GM18907 (cell line): ENCODE results near the gene ADCY9.
"Not testable (repeated sequence)": the region's sequence is repeated elsewhere in the genome, so short reads cannot be mapped to it uniquely, and the experiment has no call there.

Source experiments
- ATAC-seq: cut with Tn5 transposase; IDR thresholded peaks from one replicate; pipeline ENCODE4 v1.9.1; 2021; ENCODE audit warnings: mild to moderate bottlenecking, moderate library complexity; ENCODE audit not compliant: unreplicated experiment

ADCY9 gene

GRCh38 chr16:3983081-3983520 is 133.1 kb downstream of the ADCY9 start:
- ATAC-seq, result no peak

- no peak for ATAC-seq
Measured at GRCh38 chr16:3982216-3982615, 134.0 kb downstream of the ADCY9 start.

GRCh38 chr16:3980253-3981111 is 135.8 kb downstream of the ADCY9 start:
- no peak for ATAC-seq

- ATAC-seq, result no peak
Measured at GRCh38 chr16:3979518-3979917, 136.7 kb downstream of the ADCY9 start.

GRCh38 chr16:3979070-3979469 is 137.2 kb downstream of the ADCY9 start:
- ATAC-seq, result no peak

GRCh38 chr16:3977376-3977775 is 138.9 kb downstream of the ADCY9 start:
- ATAC-seq, result no peak

GRCh38 chr16:3974751-3975150 is 141.5 kb downstream of the ADCY9 start:
- ATAC-seq, result no peak

- ATAC-seq, result no peak
Measured at GRCh38 chr16:3971706-3972105, 144.5 kb downstream of the ADCY9 start.

- ATAC-seq, result no peak
Measured at GRCh38 chr16:3971261-3971660, 145.0 kb downstream of the ADCY9 start.

GRCh38 chr16:3968551-3968950 is 147.7 kb downstream of the ADCY9 start:
- ATAC-seq, result no peak

GRCh38 chr16:3966681-3967080 is 149.6 kb downstream of the ADCY9 start:
- ATAC-seq, result no peak

GRCh38 chr16:3965781-3966582 is 150.3 kb downstream of the ADCY9 start:
- no peak for ATAC-seq

GRCh38 chr16:3965306-3965705 is 150.9 kb downstream of the ADCY9 start:
- ATAC-seq, result no peak

- no peak for ATAC-seq
Measured at GRCh38 chr16:3964686-3965290, 151.5 kb downstream of the ADCY9 start.

- no peak for ATAC-seq
Measured at GRCh38 chr16:3963886-3964685, 152.2 kb downstream of the ADCY9 start.

GRCh38 chr16:3963203-3963602 is 153.0 kb downstream of the ADCY9 start:
- no peak for ATAC-seq

- no peak for ATAC-seq
Measured at GRCh38 chr16:3961449-3961849, 154.8 kb downstream of the ADCY9 start.

GRCh38 chr16:3959926-3960590 is 156.2 kb downstream of the ADCY9 start:
- ATAC-seq, result not testable (repeated sequence)

- no peak for ATAC-seq
Measured at GRCh38 chr16:3959148-3959547, 157.1 kb downstream of the ADCY9 start.

- ATAC-seq, result no peak
Measured at GRCh38 chr16:3957344-3957980, 158.8 kb downstream of the ADCY9 start.
